ENCODE results near the gene KRTAP2-2. TPM values are rescaled to one million over a fixed set of nuclear protein-coding genes. Genes with fewer than 3 reads are reported as not detected.

The KRTAP2-2 gene
- total and polyA plus RNA-seq, 2 of the 13 experiments (the other 11 are each of a cell fraction or from before 2014, with no cell fraction given), result not detected

DNA sequence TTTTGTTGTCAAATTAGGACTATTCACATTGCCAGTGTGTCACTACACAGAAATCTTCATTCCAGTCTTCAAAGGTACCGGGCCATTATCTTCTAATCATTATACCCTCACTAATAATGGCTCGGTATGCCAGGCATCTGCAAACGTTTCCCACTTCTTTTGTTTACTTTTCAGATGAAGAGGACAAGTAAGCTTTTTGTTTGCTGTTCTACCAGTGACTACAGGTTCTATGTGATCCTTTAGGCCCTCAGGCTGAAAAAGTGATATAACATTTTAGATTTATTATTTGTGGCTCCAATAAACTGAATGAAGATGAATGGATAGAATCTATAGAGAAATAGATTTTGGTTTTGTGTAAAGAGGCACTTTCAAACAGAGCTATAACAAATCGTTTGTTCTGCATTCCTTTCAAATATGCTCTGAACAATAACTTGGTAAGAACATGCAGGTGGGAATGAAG, 45.7 kb downstream of the KRTAP2-2 start (continued):
- TF ChIP-seq DNMT1 (CRISPR knock-in tag; IDR thresholded peaks at IDR 0.05), result no peak
- TF ChIP-seq SMC3 (IDR thresholded peaks at IDR 0.05; ENCODE audit: low read length), result 0 out of 2 replicates have a peak, but pooled peaks have one; percentile 12
- TF ChIP-seq CCAR2 (optimal IDR thresholded peaks at IDR 0.05; ENCODE audit: low read depth, low read length), result no peak
- TF ChIP-seq SRSF4 (IDR thresholded peaks at IDR 0.05; ENCODE audit: low read depth, low read length, poor library complexity, severe bottlenecking), result no peak
- TF ChIP-seq FOSL1 (CRISPR knock-in tag; IDR thresholded peaks at IDR 0.05; ENCODE audit: borderline replicate concordance), result peak; percentile 37; the same call in 1 of the 2 replicates
- peak; percentile 97 for TF ChIP-seq NCOA2 (CRISPR knock-in tag; IDR thresholded peaks at IDR 0.05)
- peak; percentile 11; the same call in 1 of the 2 replicates for TF ChIP-seq SALL1 (CRISPR knock-in tag; IDR thresholded peaks at IDR 0.05)
- no peak for TF ChIP-seq ZNF484 (CRISPR knock-in tag; IDR thresholded peaks at IDR 0.05; ENCODE audit: borderline replicate concordance, low read depth)
- no peak for TF ChIP-seq KDM5B (CRISPR knock-in tag; IDR thresholded peaks at IDR 0.05; ENCODE audit: borderline replicate concordance)
- TF ChIP-seq FOSL2 (CRISPR knock-in tag; IDR thresholded peaks at IDR 0.05), result peak; percentile 75
- TF ChIP-seq, protein P1, sequence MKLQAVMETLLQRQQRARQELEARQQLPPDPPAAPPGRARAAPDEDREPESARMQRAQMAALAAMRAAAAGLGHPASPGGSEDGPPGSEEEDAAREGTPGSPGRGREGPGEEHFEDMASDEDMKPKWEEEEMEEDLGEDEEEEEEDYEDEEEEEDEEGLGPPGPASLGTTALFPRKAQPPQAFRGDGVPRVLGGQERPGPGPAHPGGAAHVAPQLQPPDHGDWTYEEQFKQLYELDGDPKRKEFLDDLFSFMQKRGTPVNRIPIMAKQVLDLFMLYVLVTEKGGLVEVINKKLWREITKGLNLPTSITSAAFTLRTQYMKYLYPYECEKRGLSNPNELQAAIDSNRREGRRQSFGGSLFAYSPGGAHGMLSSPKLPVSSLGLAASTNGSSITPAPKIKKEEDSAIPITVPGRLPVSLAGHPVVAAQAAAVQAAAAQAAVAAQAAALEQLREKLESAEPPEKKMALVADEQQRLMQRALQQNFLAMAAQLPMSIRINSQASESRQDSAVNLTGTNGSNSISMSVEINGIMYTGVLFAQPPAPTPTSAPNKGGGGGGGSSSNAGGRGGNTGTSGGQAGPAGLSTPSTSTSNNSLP (IDR thresholded peaks at IDR 0.05; ENCODE audit: low read depth, low read length), result peak; percentile 97
- TF ChIP-seq TEAD3 (CRISPR knock-in tag; optimal IDR thresholded peaks at IDR 0.05; ENCODE audit: borderline replicate concordance), result peak; percentile 100
- peak; percentile 97 for TF ChIP-seq SOX13 (IDR thresholded peaks at IDR 0.05)
- peak in 1 of 2 experiments; percentile 100; a peak in 2 of 4 replicates for TF ChIP-seq SOX13 (CRISPR knock-in tag; conservative IDR thresholded peaks at IDR 0.05 in 1 of 2, IDR thresholded peaks at IDR 0.05 in 1 of 2)
- TF ChIP-seq, protein P2, sequence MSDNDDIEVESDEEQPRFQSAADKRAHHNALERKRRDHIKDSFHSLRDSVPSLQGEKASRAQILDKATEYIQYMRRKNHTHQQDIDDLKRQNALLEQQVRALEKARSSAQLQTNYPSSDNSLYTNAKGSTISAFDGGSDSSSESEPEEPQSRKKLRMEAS (IDR thresholded peaks at IDR 0.05), result no peak
- TF ChIP-seq ZNF567 (CRISPR knock-in tag; IDR thresholded peaks at IDR 0.05; ENCODE audit: borderline replicate concordance), result no peak
- TF ChIP-seq MIER2 (CRISPR knock-in tag; IDR thresholded peaks at IDR 0.05), result 0 out of 2 replicates have a peak, but pooled peaks have one; percentile 42
- TF ChIP-seq NCOR1 (IDR thresholded peaks at IDR 0.05; ENCODE audit: borderline replicate concordance, low read length), result peak; percentile 57; the same call in 1 of the 2 replicates
- TF ChIP-seq MBD4 (IDR thresholded peaks at IDR 0.05; ENCODE audit: borderline replicate concordance, low read length), result peak; percentile 82; the same call in 1 of the 2 replicates
- TF ChIP-seq SMYD3 (CRISPR knock-in tag; IDR thresholded peaks at IDR 0.05), result peak; percentile 52; the same call in 1 of the 2 replicates
- TF ChIP-seq, protein P3, sequence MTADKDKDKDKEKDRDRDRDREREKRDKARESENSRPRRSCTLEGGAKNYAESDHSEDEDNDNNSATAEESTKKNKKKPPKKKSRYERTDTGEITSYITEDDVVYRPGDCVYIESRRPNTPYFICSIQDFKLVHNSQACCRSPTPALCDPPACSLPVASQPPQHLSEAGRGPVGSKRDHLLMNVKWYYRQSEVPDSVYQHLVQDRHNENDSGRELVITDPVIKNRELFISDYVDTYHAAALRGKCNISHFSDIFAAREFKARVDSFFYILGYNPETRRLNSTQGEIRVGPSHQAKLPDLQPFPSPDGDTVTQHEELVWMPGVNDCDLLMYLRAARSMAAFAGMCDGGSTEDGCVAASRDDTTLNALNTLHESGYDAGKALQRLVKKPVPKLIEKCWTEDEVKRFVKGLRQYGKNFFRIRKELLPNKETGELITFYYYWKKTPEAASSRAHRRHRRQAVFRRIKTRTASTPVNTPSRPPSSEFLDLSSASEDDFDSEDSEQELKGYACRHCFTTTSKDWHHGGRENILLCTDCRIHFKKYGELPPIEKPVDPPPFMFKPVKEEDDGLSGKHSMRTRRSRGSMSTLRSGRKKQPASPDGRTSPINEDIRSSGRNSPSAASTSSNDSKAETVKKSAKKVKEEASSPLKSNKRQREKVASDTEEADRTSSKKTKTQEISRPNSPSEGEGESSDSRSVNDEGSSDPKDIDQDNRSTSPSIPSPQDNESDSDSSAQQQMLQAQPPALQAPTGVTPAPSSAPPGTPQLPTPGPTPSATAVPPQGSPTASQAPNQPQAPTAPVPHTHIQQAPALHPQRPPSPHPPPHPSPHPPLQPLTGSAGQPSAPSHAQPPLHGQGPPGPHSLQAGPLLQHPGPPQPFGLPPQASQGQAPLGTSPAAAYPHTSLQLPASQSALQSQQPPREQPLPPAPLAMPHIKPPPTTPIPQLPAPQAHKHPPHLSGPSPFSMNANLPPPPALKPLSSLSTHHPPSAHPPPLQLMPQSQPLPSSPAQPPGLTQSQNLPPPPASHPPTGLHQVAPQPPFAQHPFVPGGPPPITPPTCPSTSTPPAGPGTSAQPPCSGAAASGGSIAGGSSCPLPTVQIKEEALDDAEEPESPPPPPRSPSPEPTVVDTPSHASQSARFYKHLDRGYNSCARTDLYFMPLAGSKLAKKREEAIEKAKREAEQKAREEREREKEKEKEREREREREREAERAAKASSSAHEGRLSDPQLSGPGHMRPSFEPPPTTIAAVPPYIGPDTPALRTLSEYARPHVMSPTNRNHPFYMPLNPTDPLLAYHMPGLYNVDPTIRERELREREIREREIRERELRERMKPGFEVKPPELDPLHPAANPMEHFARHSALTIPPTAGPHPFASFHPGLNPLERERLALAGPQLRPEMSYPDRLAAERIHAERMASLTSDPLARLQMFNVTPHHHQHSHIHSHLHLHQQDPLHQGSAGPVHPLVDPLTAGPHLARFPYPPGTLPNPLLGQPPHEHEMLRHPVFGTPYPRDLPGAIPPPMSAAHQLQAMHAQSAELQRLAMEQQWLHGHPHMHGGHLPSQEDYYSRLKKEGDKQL (CRISPR knock-in tag; IDR thresholded peaks at IDR 0.05; ENCODE audit: low read depth), result peak; percentile 74; the same call in 1 of the 2 replicates
- peak; percentile 38; the same call in 1 of the 2 replicates for TF ChIP-seq ZNF331 (CRISPR knock-in tag; IDR thresholded peaks at IDR 0.05)

Measured in HepG2 (cell line).